GM18858 (cell line): ENCODE data around the gene AHCTF1.

Experiments
- ATAC-seq: cut with Tn5 transposase; IDR thresholded peaks from one replicate; pipeline ENCODE4 v1.9.1; 2021; ENCODE audit not compliant: unreplicated experiment

AHCTF1 gene

DNA sequence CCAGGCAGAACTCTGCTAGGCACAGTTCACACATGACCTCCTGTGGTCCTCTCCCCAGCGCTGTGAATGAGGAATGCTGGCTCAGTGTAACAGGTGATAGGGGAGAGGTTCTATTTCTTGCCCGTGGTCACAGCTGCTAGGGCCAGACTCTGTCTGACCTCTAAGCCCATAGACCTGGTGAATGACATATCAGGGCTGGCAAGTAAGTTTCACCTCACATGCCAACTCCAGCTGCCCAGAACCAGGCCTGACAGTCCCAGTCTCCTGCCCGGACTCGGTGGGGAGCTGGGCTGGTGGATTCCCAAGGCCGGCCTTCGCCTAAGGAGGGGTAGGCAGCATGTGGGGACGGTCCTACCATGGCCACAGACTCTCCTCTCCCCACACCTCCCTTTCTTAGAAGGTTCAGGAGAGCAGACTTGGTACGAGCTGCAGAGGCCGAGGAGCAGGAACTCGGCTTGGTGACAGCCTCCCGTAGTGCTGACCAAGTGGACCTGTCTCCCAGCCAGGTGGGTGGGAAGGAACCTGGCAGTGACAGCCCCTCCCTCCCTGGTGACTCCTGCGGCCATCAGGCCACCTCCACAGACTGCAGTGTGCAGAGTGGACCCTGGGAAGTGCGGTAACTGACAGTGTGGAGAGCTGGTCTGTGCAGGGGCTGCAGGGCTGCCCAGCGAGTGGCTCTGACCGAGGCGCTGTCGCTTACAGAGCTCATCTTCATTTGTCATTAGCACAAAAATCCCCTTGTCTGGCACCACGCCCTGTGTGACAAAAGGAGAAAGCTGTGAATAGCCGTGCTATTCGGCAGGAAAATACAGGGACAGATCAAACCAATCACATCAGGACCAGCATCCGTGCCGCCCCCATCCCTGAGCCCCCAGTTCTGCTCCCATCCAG lies 132.9 kb downstream of the AHCTF1 start:
- no peak for ATAC-seq

DNA sequence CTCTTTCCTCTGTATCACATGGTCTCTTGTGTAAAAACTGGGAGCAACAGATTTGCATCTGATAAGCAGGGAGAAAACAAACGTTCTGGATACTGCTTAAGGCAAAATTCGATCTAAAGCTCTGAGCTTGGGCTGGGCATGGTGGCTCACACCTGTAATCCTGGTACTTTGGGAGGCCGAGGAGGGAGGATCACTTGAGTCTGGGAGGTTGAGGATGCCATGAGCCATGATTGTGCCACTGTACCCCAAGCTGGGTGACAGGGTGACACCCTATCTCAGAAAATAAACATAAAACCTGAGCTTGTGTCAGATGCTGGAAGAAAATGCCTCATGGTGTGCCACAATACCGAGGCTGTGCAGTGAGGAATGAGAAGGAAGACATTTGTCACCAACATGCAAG lies 133.6 kb downstream of the AHCTF1 start:
- ATAC-seq: no peak

DNA sequence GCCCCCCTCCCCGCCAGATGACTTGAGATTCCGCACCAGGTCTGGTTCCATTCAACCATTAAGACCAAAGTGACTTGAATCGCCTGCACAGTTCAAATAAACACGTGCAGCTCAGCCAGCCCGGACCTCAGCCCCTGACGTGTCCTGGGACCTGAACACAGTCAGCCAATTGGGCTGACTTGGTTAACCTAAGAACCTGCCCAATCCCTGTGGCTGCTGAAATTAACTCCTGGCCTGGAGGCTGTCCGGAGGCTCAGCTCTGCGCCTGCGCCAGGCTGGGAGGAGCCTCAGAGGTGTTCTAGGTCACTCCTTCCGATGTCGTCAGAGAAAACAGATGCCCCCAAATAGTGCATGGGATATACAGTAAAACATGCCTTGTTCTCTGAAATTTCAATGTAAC lies 134.2 kb downstream of the AHCTF1 start:
- ATAC-seq: no peak

DNA sequence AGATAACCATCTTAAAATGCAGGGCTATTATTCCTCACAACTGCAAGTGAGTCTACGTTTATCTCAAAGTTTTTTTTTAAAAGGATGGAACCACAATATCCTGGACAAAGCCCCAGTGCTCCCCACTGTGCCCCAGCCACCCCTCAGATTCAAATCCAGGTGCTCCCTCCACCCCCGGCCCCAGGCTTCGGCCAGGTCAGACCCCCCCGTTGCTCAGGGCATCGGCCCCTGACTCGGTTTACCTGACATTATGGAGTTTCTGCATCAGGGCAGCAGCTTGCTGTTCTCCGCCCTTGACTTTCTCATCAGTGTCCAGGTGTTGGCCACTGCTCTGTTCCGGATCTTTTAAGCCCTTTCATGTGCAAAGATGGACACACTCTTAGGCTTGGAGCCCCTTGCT lies 134.6 kb downstream of the AHCTF1 start:
- no peak for ATAC-seq

DNA sequence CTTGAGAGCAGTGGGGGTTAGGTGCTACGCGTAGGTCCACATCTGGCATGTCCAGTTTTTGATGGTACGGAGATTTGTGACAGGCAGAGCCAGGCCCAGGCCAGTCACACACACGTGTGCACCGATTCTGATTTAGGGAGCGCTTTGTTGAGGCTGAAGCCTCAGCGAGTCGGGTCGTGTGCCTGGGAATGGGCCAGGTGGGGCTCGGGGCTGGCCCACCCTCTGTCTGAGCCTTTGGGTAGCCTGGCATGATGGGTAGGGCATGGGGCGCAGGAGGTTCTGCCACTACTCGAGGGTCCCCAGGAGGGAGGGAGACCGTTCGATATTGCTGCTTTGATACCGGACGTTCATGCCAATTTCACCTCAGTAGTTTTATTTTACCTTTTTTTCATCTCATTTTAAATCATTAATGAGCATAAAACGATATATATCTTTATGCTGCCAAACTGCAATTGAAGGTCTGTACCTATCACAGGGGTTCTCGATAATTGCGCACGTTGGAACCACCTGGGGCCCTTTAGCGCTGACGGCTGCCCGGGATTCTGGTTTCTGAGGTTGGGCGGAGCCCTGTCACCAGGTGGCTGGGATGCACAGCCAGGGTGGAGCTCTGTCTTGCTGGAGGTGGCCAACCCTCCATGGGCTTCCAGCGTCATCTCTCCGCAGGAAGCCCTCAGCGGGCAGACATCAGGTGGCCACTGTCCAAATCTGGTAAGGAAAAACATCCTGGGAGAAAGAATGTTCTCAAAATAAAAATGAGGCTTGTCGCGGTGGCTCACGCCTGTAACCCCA lies 135.6 kb downstream of the AHCTF1 start:
- no peak for ATAC-seq

DNA sequence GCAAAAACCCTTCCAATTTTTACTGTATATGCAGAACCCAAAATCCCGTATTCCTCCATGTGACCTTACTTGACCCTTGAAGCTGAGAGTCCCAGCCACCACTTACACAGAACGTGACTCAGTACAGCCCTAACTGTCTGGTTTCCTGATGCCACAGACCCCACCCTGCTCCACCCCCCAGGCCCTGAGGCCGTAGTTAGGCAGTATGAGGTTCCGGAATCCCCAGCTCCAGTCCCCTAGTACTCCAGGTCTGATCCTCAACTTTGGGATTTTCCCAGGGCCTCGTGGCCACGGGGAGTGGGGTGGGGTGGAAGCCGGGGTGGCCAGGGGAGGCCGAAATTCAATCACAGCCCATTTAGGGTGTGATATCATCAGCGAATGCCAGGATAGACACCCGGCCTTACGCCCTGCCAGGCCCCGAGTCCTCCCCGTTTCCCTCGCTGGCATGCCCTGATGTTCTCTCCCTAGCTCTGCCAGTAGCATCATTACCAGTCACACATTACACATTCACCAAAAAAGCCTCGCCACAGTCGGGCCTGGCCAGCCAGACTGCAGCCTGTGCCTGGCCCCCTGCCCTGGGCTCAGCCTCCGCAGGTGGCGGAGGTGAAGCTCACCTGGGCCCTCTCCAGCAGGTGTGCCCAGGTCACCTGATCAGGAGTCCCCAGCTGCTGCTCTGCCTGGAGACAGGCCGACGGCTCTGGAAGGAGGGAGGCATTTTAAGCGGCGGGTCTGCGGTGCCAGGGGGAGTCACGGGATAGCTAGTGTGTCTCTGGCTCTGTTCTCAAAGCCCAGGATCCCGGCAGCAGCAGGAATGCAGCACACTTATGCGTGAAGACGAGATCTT lies 136.7 kb downstream of the AHCTF1 start:
- no peak for ATAC-seq

DNA sequence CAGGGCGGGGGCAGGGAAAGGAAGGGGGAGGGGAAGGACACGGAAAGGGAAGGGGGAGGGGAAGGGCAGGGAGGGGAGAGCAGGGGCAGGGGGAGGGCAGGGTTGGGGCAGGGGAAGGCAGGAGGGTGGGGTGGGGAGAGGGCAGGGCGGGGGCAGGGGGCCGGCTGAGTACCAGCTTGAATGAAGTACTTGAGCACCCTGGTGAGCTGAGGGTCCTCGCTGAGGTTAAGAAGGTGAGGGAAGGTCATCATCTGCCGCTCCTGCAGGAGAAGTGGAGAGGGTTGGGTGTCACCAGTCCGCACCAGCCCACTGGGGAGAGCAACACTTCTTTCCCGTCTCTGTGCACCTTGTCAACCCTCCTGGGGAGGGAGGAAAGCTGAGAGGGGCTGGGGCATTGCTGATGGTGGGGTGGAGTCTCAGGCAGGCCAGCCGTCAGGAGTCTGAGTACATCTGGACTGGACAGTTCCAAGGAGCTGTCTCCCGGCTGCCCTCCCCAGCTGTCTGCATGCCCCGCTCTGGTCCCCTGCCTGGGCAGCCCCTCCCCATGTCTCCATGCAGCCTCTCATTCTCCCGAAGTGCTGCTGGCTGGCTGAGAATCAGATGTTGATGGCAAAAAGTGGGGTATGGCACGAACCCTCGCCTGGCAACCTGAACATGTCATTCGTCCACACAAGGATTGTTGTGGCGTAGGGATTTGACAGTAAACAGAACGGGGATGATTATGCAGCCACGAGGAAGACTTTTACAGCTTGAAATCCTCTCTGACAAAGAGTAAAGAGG lies 137.5 kb downstream of the AHCTF1 start:
- ATAC-seq: no peak

DNA sequence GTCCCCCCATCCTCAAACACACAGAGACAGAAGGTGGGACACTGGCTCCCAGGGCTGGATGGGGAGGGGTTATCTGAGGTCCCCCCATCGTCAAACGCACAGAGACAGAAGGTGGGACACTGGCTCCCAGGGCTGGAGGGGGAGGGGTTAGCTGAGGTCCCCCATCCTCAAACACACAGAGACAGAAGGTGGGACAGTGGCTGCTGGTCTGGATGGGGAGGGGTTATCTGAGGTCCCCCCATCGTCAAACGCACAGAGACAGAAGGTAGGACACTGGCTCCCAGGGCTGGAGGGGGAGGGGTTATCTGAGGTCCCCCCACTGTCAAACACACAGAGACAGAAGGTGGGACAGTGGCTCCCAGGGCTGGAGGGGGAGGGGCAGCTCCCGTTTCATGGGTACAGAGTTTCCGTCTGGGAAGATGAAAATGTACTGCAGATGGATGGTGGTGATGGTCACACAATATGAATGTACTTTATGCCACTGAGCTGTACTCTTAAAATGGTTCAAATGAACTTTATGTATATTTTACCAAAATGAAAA lies 138.3 kb downstream of the AHCTF1 start:
- no peak for ATAC-seq

DNA sequence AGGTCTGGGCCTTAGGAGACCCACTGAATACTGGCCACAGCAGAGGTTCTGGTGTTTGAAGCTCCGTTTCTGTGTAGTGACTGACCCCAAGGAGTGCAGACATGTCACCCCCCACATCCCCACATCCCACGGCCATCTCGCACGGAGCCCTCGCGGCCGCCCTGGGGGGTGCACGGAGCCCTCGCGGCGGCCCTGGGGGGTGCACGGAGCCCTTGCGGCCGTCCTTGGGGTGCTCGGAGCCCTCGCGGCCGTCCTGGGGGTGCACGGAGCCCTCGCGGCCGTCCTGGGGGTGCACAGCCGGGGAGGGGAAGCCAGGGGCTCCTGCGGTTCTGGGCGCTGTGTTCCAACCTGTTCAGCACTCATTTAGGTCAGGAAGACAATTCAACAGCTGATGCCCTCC lies 139.1 kb downstream of the AHCTF1 start:
- no peak for ATAC-seq

DNA sequence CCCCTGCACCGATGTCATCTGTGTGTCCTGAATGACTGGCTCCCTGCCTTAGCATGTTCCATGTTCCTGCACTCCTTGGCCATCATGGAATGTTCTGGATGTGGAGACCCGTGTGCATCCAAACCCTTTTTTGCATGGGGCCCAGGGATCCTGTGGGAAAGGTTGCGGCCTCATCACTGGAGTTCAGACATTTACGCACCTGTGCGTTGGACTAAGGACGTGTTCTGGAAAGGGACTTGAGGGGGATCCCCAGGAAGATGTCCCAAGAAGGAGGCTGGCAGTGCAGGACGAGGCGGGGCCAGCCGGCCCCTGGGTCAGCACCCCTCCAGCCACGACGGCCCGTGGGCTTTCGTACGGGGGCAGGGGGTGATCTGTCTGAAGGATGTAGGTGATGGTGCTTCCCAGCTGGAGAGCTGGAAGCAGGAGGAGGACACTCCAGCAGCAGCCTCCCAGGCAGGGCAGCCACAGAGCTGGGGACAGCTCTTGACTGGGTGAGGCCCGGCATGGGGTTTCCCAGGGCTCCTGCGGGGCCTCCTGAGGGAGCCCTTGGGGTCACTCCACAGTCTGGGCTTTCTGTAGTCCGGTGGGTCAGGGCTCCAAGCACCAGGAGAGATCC lies 140.3 kb downstream of the AHCTF1 start:
- no peak for ATAC-seq

DNA sequence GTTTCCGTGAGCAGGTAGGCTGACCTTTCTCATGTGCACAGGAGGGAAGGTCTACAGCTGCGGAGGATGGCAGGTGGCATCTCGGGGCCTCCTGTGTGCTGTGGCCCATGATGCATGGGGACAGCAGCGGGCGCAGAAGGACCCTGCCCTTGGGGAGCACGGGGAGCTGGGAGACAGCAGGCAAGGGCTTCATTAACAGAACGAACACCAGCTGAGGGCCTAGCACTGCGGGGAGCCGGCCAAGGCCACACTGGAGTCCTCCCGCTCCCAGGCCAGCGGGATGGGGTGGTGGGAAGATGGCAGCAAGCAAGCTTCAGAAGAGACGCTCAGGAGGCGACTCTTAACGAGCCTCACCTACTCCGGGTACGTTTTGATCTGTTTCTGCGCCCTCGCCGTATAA lies 140.9 kb downstream of the AHCTF1 start:
- ATAC-seq: no peak

DNA sequence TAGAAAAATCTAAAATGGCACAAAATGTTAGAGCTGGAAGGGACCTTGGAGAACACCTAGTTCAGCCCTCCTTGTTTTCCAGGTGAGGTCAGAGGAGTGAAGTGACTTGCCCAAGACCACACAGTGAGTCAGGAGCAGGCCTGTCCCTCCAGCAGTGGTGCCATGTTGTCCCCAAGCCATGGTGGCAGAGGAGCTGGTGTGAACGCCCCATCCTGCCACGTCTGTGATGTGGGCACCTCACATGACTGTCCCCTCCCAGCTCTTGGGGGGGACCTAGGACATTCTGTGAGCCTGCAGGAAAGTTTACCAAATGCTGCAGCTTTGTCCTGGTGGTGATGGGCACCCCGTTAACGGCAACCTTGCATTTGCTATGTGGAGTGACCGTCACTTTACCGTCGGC lies 141.4 kb downstream of the AHCTF1 start:
- no peak for ATAC-seq

DNA sequence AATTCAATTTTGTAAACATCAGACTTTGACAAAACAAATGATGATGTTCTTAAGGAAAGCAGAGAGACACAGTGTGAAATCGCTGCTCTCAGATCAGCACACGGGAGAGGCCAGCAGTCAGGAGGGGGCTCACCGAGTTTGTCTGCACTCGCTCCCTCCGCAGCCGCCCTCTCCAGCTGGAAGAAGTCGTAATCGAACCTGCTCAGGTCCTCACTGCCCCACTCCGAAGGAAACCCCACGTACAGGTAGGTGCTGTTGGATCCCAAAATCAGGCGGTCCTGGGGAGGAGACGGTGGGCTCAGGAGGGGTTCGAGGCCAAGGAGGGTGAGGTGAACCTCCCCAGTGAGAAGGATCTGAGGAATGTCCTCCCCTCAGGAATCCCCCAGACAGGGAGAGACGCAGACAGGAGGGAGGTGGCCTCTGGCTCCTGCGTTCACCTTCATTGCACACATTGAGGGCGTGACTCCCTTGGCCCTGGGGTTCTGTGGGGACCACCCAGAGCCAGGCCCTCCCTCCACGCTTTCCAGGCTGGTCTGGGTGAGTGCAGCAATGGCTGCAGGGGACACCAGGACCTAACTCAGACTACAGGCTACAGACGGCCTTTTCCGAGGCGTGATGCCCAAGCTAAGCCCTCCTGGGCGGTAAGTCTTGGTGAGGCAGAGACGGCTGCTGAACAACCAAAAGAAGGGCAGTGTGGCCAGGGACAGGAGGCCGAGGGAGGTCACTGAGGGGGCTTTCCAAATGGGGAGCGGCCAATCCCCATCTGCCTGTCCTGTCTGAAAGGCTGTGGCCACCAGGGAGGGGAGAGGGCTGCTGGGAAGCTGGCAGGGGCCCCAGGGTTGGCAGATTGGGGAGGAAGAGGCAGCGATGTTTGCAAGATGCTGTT lies 142.1 kb downstream of the AHCTF1 start:
- no peak for ATAC-seq
